IMR-90 (cell line): Measurements from ENCODE around the gene MAGI2. TPM values are rescaled to one million over a fixed set of nuclear protein-coding genes. Genes with fewer than 3 reads are reported as not detected.

ENCODE experiments used
- ATAC-seq: fragments of 200-7000 bp; cut with Tn5 transposase; 2 replicates; pipeline ENCODE4 v1.9.1; 2020; ENCODE audit warnings: low read depth, mild to moderate bottlenecking, moderate library complexity
- BruUV-seq: library from RNA; stranded (reverse); fragments of 400-500 nt; replicated peaks from 2 replicates; lab custom pipeline; 2021; lab: Mats Ljungman, UMichigan
- CTCF ChIA-PET: fragments of 300-600 bp; formaldehyde crosslinking; extraction: SDS; loops from one replicate; lab custom pipeline; 2021; ENCODE audit warnings: antibody characterized with exemption; lab: Yijun Ruan, JAX
- POLR2A ChIA-PET: fragments of 300-600 bp; sonication (Branson Sonifier 250); formaldehyde crosslinking; loops from one replicate; lab custom pipeline; 2022; ENCODE audit warnings: antibody characterized with exemption; ENCODE audit not compliant: unreplicated experiment; lab: Charles Lee
- DNase-seq: peaks from one replicate; pipeline ENCODE4 v3.0.0; 2013
- H2AFZ ChIP-seq: replicated peaks from 2 replicates; pipeline ENCODE3; 2013; ENCODE audit warnings: low read length, mild to moderate bottlenecking; ENCODE audit not compliant: poor library complexity
- H2AK5ac ChIP-seq: 2 replicates; pipeline ENCODE4 v1.6.1; 2013; ENCODE audit warnings: low read depth, low read length, inconsistent platforms
- H2AK9ac ChIP-seq: replicated peaks from 2 replicates; pipeline ENCODE3; 2013; ENCODE audit warnings: mild to moderate bottlenecking, low read depth, low read length, moderate library complexity; ENCODE audit not compliant: poor library complexity
- H2BK120ac ChIP-seq: 2 replicates; pipeline ENCODE4 v1.6.1; 2013; ENCODE audit warnings: low read depth, low read length, inconsistent platforms
- H2BK15ac ChIP-seq: 3 replicates; pipeline ENCODE4 v1.6.1; 2013; ENCODE audit warnings: low read depth, low read length, inconsistent platforms
- H2BK20ac ChIP-seq: 2 replicates; pipeline ENCODE4 v1.6.1; 2013; ENCODE audit warnings: low read depth, mild to moderate bottlenecking, inconsistent platforms, low read length, moderate library complexity
- H2BK5ac ChIP-seq: 2 replicates; pipeline ENCODE4 v1.6.1; 2013; ENCODE audit warnings: mild to moderate bottlenecking, low read depth, low read length, inconsistent platforms; ENCODE audit not compliant: poor library complexity, severe bottlenecking
- H3K14ac ChIP-seq: replicated peaks from 2 replicates; pipeline ENCODE4 v1.6.1; 2013; ENCODE audit warnings: low read depth, low read length, inconsistent platforms
- H3K18ac ChIP-seq: 2 replicates; pipeline ENCODE4 v1.6.1; 2013; ENCODE audit warnings: low read depth, low read length, control low read depth
- H3K23ac ChIP-seq: 2 replicates; pipeline ENCODE4 v1.6.1; 2013; ENCODE audit warnings: low read depth, low read length, inconsistent platforms
- H3K27ac ChIP-seq: 2 replicates; pipeline ENCODE4 v1.5.1; 2013; ENCODE audit warnings: mild to moderate bottlenecking, control low read depth, low read length; ENCODE audit not compliant: insufficient read depth
- H3K27me3 ChIP-seq: 2 replicates; pipeline ENCODE4 v1.6.1; 2013; ENCODE audit warnings: low read length; ENCODE audit not compliant: control insufficient read depth, insufficient read depth
- H3K36me3 ChIP-seq: 2 replicates; pipeline ENCODE4 v1.6.1; 2013; ENCODE audit warnings: low read length, mixed read lengths; ENCODE audit not compliant: control insufficient read depth, insufficient read depth
- H3K4ac ChIP-seq: 2 replicates; pipeline ENCODE4 v1.6.1; 2013; ENCODE audit warnings: low read depth, low read length, inconsistent platforms
- H3K4me1 ChIP-seq: 2 replicates; pipeline ENCODE4 v1.6.1; 2013; ENCODE audit warnings: low read length, mixed read lengths; ENCODE audit not compliant: control insufficient read depth, insufficient read depth
- H3K4me2 ChIP-seq: 2 replicates; pipeline ENCODE4 v1.6.1; 2013; ENCODE audit warnings: low read depth, mild to moderate bottlenecking, control low read depth, low read length, moderate library complexity
- H3K4me3 ChIP-seq: 2 replicates; pipeline ENCODE4 v1.5.1; 2013; ENCODE audit warnings: low read depth, mild to moderate bottlenecking, control low read depth, low read length, moderate library complexity; ENCODE audit not compliant: insufficient read depth
- H3K56ac ChIP-seq: 2 replicates; pipeline ENCODE4 v1.6.1; 2013; ENCODE audit warnings: low read length, inconsistent platforms; ENCODE audit not compliant: insufficient read depth; ENCODE audit errors: extremely low read depth
- H3K79me1 ChIP-seq, 2 experiments: 2 replicates each; pipeline ENCODE4 v1.6.1; 2013; ENCODE audit warnings: low read length in 2 of 2, inconsistent platforms in 1 of 2, low read depth in 1 of 2
- H3K9ac ChIP-seq: 2 replicates; pipeline ENCODE4 v1.6.1; 2013; ENCODE audit warnings: low read depth, low read length, control low read depth
- H3K9me1 ChIP-seq: 2 replicates; pipeline ENCODE4 v1.6.1; 2013; ENCODE audit warnings: low read length, inconsistent platforms; ENCODE audit not compliant: insufficient read depth
- H3K9me3 ChIP-seq: 2 replicates; pipeline ENCODE4 v1.6.1; 2013; ENCODE audit warnings: low read length; ENCODE audit not compliant: control insufficient read depth, insufficient read depth
- H4K20me1 ChIP-seq: 2 replicates; pipeline ENCODE4 v1.6.1; 2013; ENCODE audit warnings: low read length, inconsistent platforms; ENCODE audit not compliant: insufficient read depth
- H4K5ac ChIP-seq: 2 replicates; pipeline ENCODE4 v1.6.1; 2013; ENCODE audit warnings: mild to moderate bottlenecking, low read depth, low read length, control low read depth
- H4K8ac ChIP-seq, 2 experiments: 2 replicates each; pipeline ENCODE4 v1.6.1; 2013; ENCODE audit warnings: low read depth in 2 of 2, low read length in 2 of 2, control low read depth in 1 of 2, inconsistent platforms in 1 of 2
- H4K91ac ChIP-seq: 2 replicates; pipeline ENCODE4 v1.6.1; 2013; ENCODE audit warnings: low read depth, low read length, inconsistent platforms; ENCODE audit not compliant: insufficient read depth
- BHLHE40 ChIP-seq: fragments of 150-350 bp; IDR thresholded peaks from 2 replicates; pipeline ENCODE4 v1.6.1; 2016; ENCODE audit warnings: mild to moderate bottlenecking, low read depth, low read length
- CEBPB ChIP-seq: IDR thresholded peaks from 2 replicates; pipeline ENCODE4 v1.6.1; 2012; ENCODE audit warnings: low read depth, low read length, improper control_type of control experiment
- CHD1 ChIP-seq: IDR thresholded peaks from 2 replicates; pipeline ENCODE4 v1.6.1; 2012; ENCODE audit warnings: low read depth, low read length, improper control_type of control experiment
- CTCF ChIP-seq: conservative IDR thresholded peaks from 2 replicates; pipeline ENCODE4 v1.5.1; 2012; ENCODE audit warnings: mild to moderate bottlenecking, low read depth, low read length, improper control_type of control experiment
- ELK1 ChIP-seq: fragments of 150-350 bp; IDR thresholded peaks from 2 replicates; pipeline ENCODE4 v1.6.1; 2016; ENCODE audit warnings: low read depth, mild to moderate bottlenecking, low read length, moderate library complexity, borderline replicate concordance
- FOS ChIP-seq: fragments of 150-350 bp; IDR thresholded peaks from 2 replicates; pipeline ENCODE4 v1.6.1; 2016; ENCODE audit warnings: low read depth, low read length
- MAFK ChIP-seq: IDR thresholded peaks from 2 replicates; pipeline ENCODE4 v1.6.1; 2012; ENCODE audit warnings: low read depth, low read length, improper control_type of control experiment
- MXI1 ChIP-seq: IDR thresholded peaks from 2 replicates; pipeline ENCODE4 v1.6.1; 2012; ENCODE audit warnings: low read depth, mild to moderate bottlenecking, low read length, moderate library complexity, borderline replicate concordance
- NFE2L2 ChIP-seq: fragments of 150-350 bp; IDR thresholded peaks from 2 replicates; pipeline ENCODE4 v1.6.1; 2016; ENCODE audit warnings: low read depth, mild to moderate bottlenecking, low read length
- POLR2A ChIP-seq: IDR thresholded peaks from 2 replicates; pipeline ENCODE4 v1.6.1; 2012; ENCODE audit warnings: mild to moderate bottlenecking, low read depth, low read length
- RAD21 ChIP-seq: IDR thresholded peaks from 2 replicates; pipeline ENCODE4 v1.6.1; 2012; ENCODE audit warnings: low read length, improper control_type of control experiment
- RCOR1 ChIP-seq: IDR thresholded peaks from 2 replicates; pipeline ENCODE4 v1.6.1; 2012; ENCODE audit warnings: mild to moderate bottlenecking, low read length, improper control_type of control experiment; ENCODE audit not compliant: insufficient replicate concordance
- RFX5 ChIP-seq: IDR thresholded peaks from 2 replicates; pipeline ENCODE4 v1.8.0; 2012; ENCODE audit warnings: low read depth, mild to moderate bottlenecking, low read length, moderate library complexity
- SMC3 ChIP-seq: fragments of 150-350 bp; IDR thresholded peaks from 2 replicates; pipeline ENCODE4 v1.6.1; 2016; ENCODE audit warnings: low read depth, mild to moderate bottlenecking, antibody characterized with exemption, low read length, moderate library complexity
- USF2 ChIP-seq: fragments of 150-350 bp; IDR thresholded peaks from 2 replicates; pipeline ENCODE4 v1.6.1; 2017; ENCODE audit warnings: mild to moderate bottlenecking, antibody characterized with exemption, low read length, low read depth
- WGBS, 2 experiments: methylation state at CpG; one replicate each; pipeline versions ENCODE4 v1.1.5 to v1.1.7; 2013; ENCODE audit warnings: missing lambda C conversion rate in 2 of 2; ENCODE audit not compliant: insufficient read length in 1 of 2; ENCODE audit errors: extremely low coverage in 2 of 2; 5-methylcytosine and 5-hydroxymethylcytosine counted together
- dilution Hi-C: fragments of 300-500 bp; cut with HindIII; formaldehyde crosslinking; loops from one replicate; pipeline ENCODE4 v1.14.3; 2018; ENCODE audit warnings: low sequenced_read_pairs; ENCODE audit not compliant: unreplicated experiment
- in situ Hi-C: fragments of 300-500 bp; cut with MboI; formaldehyde crosslinking; loops from 3 replicates; pipeline ENCODE4 v1.14.3; 2019; ENCODE audit warnings: low sequenced_read_pairs, inconsistent platforms, mixed read lengths
- intact Hi-C: fragments of 100-400 bp; cut with micrococcal nuclease; formaldehyde crosslinking; loops from 2 replicates; pipeline ENCODE4 v1.10.0; 2022
- polyA plus RNA-seq, 3 experiments: library from polyadenylated mRNA; depleted of rRNA; stranded (reverse); fragments of >200 nt; gene quantifications; 2 replicates each; pipeline ENCODE4 v1.2.3, GENCODE V29; 2012; ENCODE audit warnings: low replicate concordance in 1 of 3
- total RNA-seq: library from RNA; depleted of rRNA; stranded (reverse); fragments of >200 nt; gene quantifications from 2 replicates; pipeline ENCODE4 v1.2.3, GENCODE V29; 2012

The MAGI2 gene
- total and polyA plus RNA-seq, 2 of the 4 experiments (the other 2 are of a cell fraction): 2.5 to 17.9 TPM

DNA sequence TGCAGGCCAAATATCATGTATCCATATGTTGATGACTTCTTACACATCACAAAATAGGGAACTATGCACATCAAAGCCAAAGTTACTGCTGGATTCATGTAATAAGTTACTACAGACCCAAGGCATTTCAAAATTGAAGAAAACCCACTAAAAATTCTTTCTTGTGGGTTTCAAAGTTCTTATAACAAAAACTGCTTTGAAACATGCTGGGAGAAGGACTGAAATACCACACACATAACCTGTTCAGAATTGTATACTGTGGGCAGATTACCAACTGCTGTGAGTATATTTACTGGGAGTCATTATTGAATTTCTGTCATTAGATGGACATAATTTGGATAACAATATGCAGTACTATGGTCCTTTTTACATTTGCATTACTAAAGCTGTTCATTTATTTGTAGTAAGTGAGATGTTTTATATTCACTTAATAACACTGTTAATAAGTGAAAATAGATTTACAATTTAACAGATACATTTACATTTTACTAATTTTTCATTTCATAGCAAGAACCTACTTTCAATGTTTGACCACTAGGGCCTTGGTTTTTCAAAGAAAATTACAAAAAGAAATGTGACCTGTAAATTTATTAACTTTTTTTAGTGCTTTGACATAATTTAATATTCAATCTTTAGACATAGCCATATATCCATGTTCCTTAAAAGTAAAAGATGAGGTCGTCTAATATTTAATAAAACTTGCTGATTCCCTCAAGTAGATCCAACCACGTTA, 132.6 kb downstream of the MAGI2 start:
- H2BK5ac ChIP-seq: no peak overlapping the region
- peaks cover 2% of the 10 kb centered on the region; the same call in 1 of the 2 replicates for H3K4me1 ChIP-seq
- no peaks in the 10 kb centered on the region for H3K9me1 ChIP-seq
- ChIA-PET POLR2A (no interaction called here), CTCF (interaction anchor here (0.6 kb wide), 1 partner anchor 706 kb away, joined by 3 read pairs; no protein-coding TSS in a partner anchor)
- no CpG with 5 or more reads among the region's 2 CpGs for WGBS, 2 experiments
- no peak overlapping the region for H3K4me3 ChIP-seq
- no peak overlapping the region for H3K14ac ChIP-seq
- H2AK9ac ChIP-seq: no peak overlapping the region
- no peak overlapping the region for H2AFZ ChIP-seq
- ATAC-seq: no peak
- DNase-seq: peak; percentile 13
- H3K23ac ChIP-seq: no peak overlapping the region
- no TSS peak for BruUV-seq
- no peak overlapping the region for H4K8ac ChIP-seq
- H3K36me3 ChIP-seq: no peaks in the 10 kb centered on the region
- H3K9ac ChIP-seq: no peak overlapping the region
- intact Hi-C loops: no loop called here
- no peak for TF ChIP-seq CEBPB
- no peak for TF ChIP-seq CHD1
- no peak for TF ChIP-seq MXI1
- TF ChIP-seq RAD21: no peak
- TF ChIP-seq BHLHE40: no peak
- no peak for TF ChIP-seq POLR2A
- no peak for TF ChIP-seq FOS
- TF ChIP-seq USF2: no peak
- TF ChIP-seq RCOR1: no peak
- no peak for TF ChIP-seq SMC3
- TF ChIP-seq ELK1: no peak
- no peak for TF ChIP-seq CTCF
- no peak for TF ChIP-seq RFX5
- TF ChIP-seq MAFK: no peak
- no peak for TF ChIP-seq NFE2L2
- no peaks in the 10 kb centered on the region for H3K9me3 ChIP-seq
- H3K27ac ChIP-seq: no peak overlapping the region
- no peaks in the 10 kb centered on the region for H3K27me3 ChIP-seq
- H2BK20ac ChIP-seq: no peak overlapping the region
- no peak overlapping the region for H3K56ac ChIP-seq
- H2AK5ac ChIP-seq: no peak overlapping the region
- H4K91ac ChIP-seq: no peak overlapping the region
- H2BK120ac ChIP-seq: no peak overlapping the region
- dilution Hi-C loops: no loop called here
- no peaks in the 10 kb centered on the region for H4K20me1 ChIP-seq
- H3K79me1 ChIP-seq: peaks cover 14 to 27% of the 10 kb centered on the region in 2 experiments; a peak in 3 of 4 replicates
- in situ Hi-C loops: no loop called here
- H3K18ac ChIP-seq: no peak overlapping the region
- H3K4me2 ChIP-seq: no peak overlapping the region
- H3K4ac ChIP-seq: no peak overlapping the region
- H4K5ac ChIP-seq: no peak overlapping the region
- H2BK15ac ChIP-seq: no peak overlapping the region
